HFF-Myc (cell line): Measurements from ENCODE around the gene SRSF6.
"Not testable (repeated sequence)": the region's sequence is repeated elsewhere in the genome, so short reads cannot be mapped to it uniquely, and the experiment has no call there.

Experiments used
- DNase-seq: peaks from one replicate; pipeline ENCODE4 v3.0.0-alpha.2; 2011; ENCODE audit warnings: low read depth; ENCODE audit errors: extremely low read depth
- H3K4me3 ChIP-seq: replicated peaks from 2 replicates; pipeline ENCODE4 v1.5.1; 2011; ENCODE audit warnings: low read depth, mild to moderate bottlenecking, control low read depth, low read length
- CTCF ChIP-seq: IDR thresholded peaks from 2 replicates; pipeline ENCODE4 v1.5.1; 2012; ENCODE audit warnings: mild to moderate bottlenecking, low read depth, low read length, control low read depth; ENCODE audit errors: missing control alignments

Gene SRSF6

GRCh38 chr20:43438578-43439316 lies 18.9 kb upstream of the SRSF6 start:
- no peak for DNase-seq

GRCh38 chr20:43440531-43440930 lies 17.2 kb upstream of the SRSF6 start:
- DNase-seq = no peak
- H3K4me3 ChIP-seq = no peak overlapping the region
- no peak for TF ChIP-seq CTCF

More at GRCh38 chr20:43438578-43439316, 18.9 kb upstream of the SRSF6 start:
- no peak overlapping the region for H3K4me3 ChIP-seq
- no peak for TF ChIP-seq CTCF

GRCh38 chr20:43442282-43442880 lies 15.3 kb upstream of the SRSF6 start:
- no peak overlapping the region for H3K4me3 ChIP-seq
- TF ChIP-seq CTCF = peak; percentile 12
- no peak for DNase-seq

GRCh38 chr20:43444107-43444506 lies 13.6 kb upstream of the SRSF6 start:
- TF ChIP-seq CTCF = no peak
- no peak for DNase-seq
- no peak overlapping the region for H3K4me3 ChIP-seq

- no peak overlapping the region for H3K4me3 ChIP-seq
- no peak for TF ChIP-seq CTCF
- peak; percentile 49 for DNase-seq
Measured at GRCh38 chr20:43446361-43446879, 11.3 kb upstream of the SRSF6 start.

- DNase-seq, H3K4me3 ChIP-seq: not testable (repeated sequence)
Measured at GRCh38 chr20:43448431-43448747, 9.3 kb upstream of the SRSF6 start.

GRCh38 chr20:43448748-43449535 lies 8.8 kb upstream of the SRSF6 start:
- peak; percentile 68 for TF ChIP-seq CTCF
- DNase-seq = no peak
- no peak overlapping the region for H3K4me3 ChIP-seq
